ENCODE data around the gene CCDC142.

- no peak for TF ChIP-seq ESRRA (IDR thresholded peaks at IDR 0.05; ENCODE audit: low read length)
- TF ChIP-seq CTCF (IDR thresholded peaks at IDR 0.05 in 2 of 3, conservative IDR thresholded peaks at IDR 0.05 in 1 of 3; ENCODE audit: control insufficient read depth in 2 of 3, extremely low read depth in 1 of 3, insufficient read depth in 1 of 3, low read depth in 3 of 3, low read length in 3 of 3) = no peak
Observed at GRCh38 chr2:74424995-74425406, 57.8 kb downstream of the CCDC142 start.

Data from GM12878 (cell line).